Immature natural killer cell (primary cell): Measurements from ENCODE around the gene RPL29. TPM values are rescaled to one million over a fixed set of nuclear protein-coding genes. Genes with fewer than 3 reads are reported as not detected.
"Not testable (repeated sequence)": the region's sequence is repeated elsewhere in the genome, so short reads cannot be mapped to it uniquely, and the experiment has no call there.

Source experiments
- DNase-seq, 3 donors: peaks; one replicate each; pipeline ENCODE4 v3.0.0; 2022; ENCODE audit warnings: mixed read lengths in 1 of 3
- H3K27ac Mint-ChIP-seq, 6 donors: one replicate each; pipeline ENCODE4 v1.8.0; 2020; ENCODE audit warnings: mixed read lengths in 6 of 6, mild to moderate bottlenecking in 5 of 6, inconsistent platforms in 4 of 6, moderate library complexity in 3 of 6
- H3K27me3 Mint-ChIP-seq, 3 donors: one replicate each; pipeline ENCODE4 v1.8.0; 2020 to 2021; ENCODE audit warnings: low read depth in 3 of 3, mild to moderate bottlenecking in 3 of 3, mixed read lengths in 3 of 3, moderate library complexity in 3 of 3, inconsistent platforms in 1 of 3
- H3K36me3 Mint-ChIP-seq, 3 donors: one replicate each; pipeline ENCODE4 v1.8.0; 2020; ENCODE audit warnings: mixed read lengths in 3 of 3, inconsistent platforms in 2 of 3, mild to moderate bottlenecking in 2 of 3
- H3K4me1 Mint-ChIP-seq, 2 donors: one replicate each; pipeline ENCODE4 v1.8.0; 2020; ENCODE audit warnings: inconsistent platforms in 2 of 2, mild to moderate bottlenecking in 2 of 2, mixed read lengths in 2 of 2, moderate library complexity in 1 of 2
- H3K4me3 Mint-ChIP-seq, 5 donors: one replicate each; pipeline ENCODE4 v1.8.0; 2020; ENCODE audit warnings: mild to moderate bottlenecking in 5 of 5, mixed read lengths in 5 of 5, inconsistent platforms in 3 of 5, moderate library complexity in 3 of 5
- H3K9me3 Mint-ChIP-seq, 6 donors: one replicate each; pipeline ENCODE4 v1.8.0; 2020; ENCODE audit warnings: mild to moderate bottlenecking in 6 of 6, mixed read lengths in 6 of 6, inconsistent platforms in 4 of 6, moderate library complexity in 3 of 6
- polyA plus RNA-seq, 3 donors: library from polyadenylated mRNA; unstranded; fragments of 300-500 nt; fragmentation: Illumina TruSeq; gene quantifications; one replicate each; pipeline ENCODE4 v1.2.3, GENCODE V29; 2021

RPL29 gene
- 1,000 to 10,000 TPM in 1 of 3 donors, 100 to 1,000 TPM in 2; 501 to 1,073 (median 800) TPM for polyA plus RNA-seq

DNA sequence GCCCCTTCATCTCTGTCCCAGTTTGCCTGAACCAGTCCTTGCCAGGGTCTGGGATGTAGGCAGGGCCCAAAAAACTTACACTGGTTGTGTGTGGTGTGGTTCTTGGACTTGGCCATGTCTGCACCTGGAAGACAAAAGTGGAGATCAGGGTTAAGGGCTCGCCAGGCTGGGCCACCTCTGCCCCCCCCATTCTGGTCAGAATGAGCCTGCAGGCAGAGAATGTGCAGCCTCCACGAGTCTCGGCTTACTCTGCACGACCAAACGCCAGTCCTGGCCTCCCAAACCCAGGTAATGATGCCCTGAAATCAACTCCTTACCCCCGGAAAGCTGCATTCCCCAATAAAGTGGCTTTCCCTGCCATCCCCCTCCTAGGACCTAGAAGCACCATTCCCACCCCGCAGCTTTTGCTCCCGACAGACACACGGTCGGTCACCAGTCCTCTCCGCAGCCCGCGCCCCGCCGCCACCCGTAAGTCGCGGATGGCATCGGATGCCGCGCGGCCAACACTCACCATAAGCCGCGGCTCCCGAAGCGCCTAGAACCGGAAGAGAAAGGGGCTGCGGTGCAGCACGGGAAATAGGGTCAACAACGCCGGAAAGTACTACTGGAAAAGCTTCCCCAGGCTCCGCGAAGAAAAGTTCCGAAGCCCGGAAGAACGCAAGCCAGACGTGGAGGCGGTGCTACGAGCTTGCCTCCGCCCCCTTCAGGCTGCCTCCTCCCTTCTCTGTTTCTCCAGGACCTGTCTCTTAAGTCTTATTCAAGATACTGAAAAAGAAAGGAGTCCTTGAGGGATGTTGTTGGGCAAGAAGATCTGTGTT is at the start of gene RPL29:
TSS of gene RPL29 (minus strand) at position 550 of the 818 bp plus-strand sequence. CDS start at position 116, 434 bp downstream.
- peaks cover 0 to 17% (median 0%) of the 10 kb centered on the region in 3 donors for H3K36me3 Mint-ChIP-seq
- H3K4me1 Mint-ChIP-seq: peaks cover 38 to 39% of the 10 kb centered on the region in 2 donors
- H3K9me3 Mint-ChIP-seq: no peaks in the 10 kb centered on the region
- peak within 1 kb of the TSS; percentile 100 for H3K4me3 Mint-ChIP-seq
- peaks cover 3 to 4% (median 4%) of the 10 kb centered on the region in 3 donors for H3K27me3 Mint-ChIP-seq
- DNase-seq: peak; percentile 87 to 92 (median 91)
- H3K27ac Mint-ChIP-seq: peak within 1 kb of the TSS; percentile 96 to 100 (median 99)

- peaks cover 0 to 2% (median 0%) of the 10 kb centered on the region in 3 donors for H3K36me3 Mint-ChIP-seq
Observed at GRCh38 chr3:52044869-52045619, 49.3 kb upstream of the RPL29 start.

DNA sequence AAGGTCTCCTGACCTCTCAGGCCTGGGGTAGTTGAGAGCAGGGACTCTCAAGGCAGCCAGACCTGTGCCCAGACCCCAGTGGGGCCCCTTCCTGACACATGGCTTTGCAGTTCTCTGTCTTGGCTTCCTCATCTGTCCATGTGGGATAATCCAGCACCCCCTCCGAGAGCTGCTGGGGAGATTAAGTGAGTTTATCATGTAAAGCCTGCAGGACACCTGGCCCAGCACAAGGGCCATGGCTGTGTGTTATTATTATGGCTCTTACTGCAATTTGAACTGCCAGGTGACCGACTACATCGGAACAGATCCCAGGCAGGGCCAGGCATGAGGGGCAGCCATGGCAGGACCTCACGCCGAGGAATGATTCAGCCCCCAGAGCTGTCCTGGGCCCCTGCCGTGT is 48.1 kb upstream of the RPL29 start:
- Mint-ChIP-seq H3K9me3 (no peaks in the 10 kb centered on the region), H3K4me1 (peaks cover 0 to under 1% of the 10 kb centered on the region in 2 donors), H3K36me3 (no peaks in the 10 kb centered on the region), H3K27ac (no peak overlapping the region), H3K4me3 (no peak overlapping the region), H3K27me3 (peaks cover 2 to 4% (median 2%) of the 10 kb centered on the region in 3 donors)
- no peak for DNase-seq

More at GRCh38 chr3:52044869-52045619, 49.3 kb upstream of the RPL29 start:
- Mint-ChIP-seq H3K27me3 (peaks cover 2 to 6% (median 4%) of the 10 kb centered on the region in 3 donors), H3K27ac (peak overlapping the region in 4 of 6 donors; percentile 45 to 85 (median 56)), H3K4me1 (peaks cover 8 to 11% of the 10 kb centered on the region in 2 donors), H3K4me3 (no peak overlapping the region), H3K9me3 (no peaks in the 10 kb centered on the region)
- no peak for DNase-seq

DNA sequence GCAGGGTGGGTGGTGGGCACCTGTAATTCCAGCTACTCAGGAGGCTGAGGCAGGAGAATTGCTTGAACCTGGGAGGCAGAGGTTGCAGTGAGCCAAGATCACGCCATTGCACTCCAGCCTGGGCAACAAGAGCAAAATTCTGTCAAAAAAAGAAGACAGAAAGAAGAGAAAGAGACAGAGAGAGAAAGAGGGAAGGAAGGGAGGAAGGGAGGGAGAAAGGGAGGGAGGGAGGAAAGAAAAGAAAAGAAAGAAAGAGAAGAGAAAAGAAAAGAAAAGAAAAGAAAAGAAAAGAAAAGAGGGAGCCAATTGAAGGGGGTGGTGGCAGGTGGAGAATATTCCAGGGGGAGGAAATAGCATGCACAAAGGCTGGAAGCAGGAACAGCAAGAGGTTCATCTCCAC is 47.3 kb upstream of the RPL29 start:
- not testable (repeated sequence) for H3K4me1 Mint-ChIP-seq

DNA sequence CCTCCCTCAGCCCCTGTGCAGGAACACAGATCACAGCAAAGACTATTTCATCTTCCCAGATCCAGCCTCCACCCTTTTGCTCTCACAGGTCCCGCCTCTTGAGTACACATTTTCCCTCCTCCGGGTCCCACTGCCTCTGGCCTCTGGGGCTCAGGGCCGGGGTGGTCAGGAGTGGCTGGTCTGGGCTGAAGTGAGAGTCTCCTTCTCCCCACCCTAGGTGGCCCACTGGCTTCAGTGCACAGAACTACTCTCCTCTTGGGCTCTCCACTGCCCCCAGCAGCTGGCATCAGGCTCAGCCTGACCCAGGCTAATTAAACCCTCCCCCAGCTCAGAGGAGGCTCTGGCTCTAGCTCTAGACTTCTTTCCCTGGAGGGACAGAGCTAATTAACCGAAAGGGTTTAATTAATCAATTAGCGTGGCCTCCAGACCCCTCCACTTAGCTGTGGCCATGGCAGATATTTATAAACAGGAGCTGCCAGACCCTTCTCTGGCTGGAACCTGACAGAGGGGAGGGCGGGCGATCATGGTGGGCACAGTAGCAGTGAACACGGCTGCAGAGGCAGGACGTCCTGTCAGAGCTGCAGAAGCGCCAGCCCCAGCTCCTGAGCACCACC is 45.5 kb upstream of the RPL29 start:
- no peak overlapping the region for H3K27ac Mint-ChIP-seq
- H3K27me3 Mint-ChIP-seq: peaks cover 1 to 2% (median 2%) of the 10 kb centered on the region in 3 donors
- H3K4me1 Mint-ChIP-seq: no peaks in the 10 kb centered on the region
- no peaks in the 10 kb centered on the region for H3K9me3 Mint-ChIP-seq
- no peaks in the 10 kb centered on the region for H3K36me3 Mint-ChIP-seq
- no peak overlapping the region for H3K4me3 Mint-ChIP-seq
- no peak for DNase-seq

More for the DNA sequence above, 47.3 kb upstream of the RPL29 start:
- not testable (repeated sequence) for H3K27me3 Mint-ChIP-seq, H3K9me3 Mint-ChIP-seq, DNase-seq, H3K36me3 Mint-ChIP-seq, H3K4me3 Mint-ChIP-seq
- H3K27ac Mint-ChIP-seq: peak overlapping the region in 1 of 6 donors; percentile 79

- H3K27me3 Mint-ChIP-seq: peaks cover 1 to 2% (median 2%) of the 10 kb centered on the region in 3 donors
- H3K27ac Mint-ChIP-seq: no peak overlapping the region
- no peaks in the 10 kb centered on the region for H3K4me1 Mint-ChIP-seq
- no peaks in the 10 kb centered on the region for H3K9me3 Mint-ChIP-seq
- DNase-seq: no peak
- H3K4me3 Mint-ChIP-seq: no peak overlapping the region
- H3K36me3 Mint-ChIP-seq: no peaks in the 10 kb centered on the region
Observed at GRCh38 chr3:52040600-52040999, 44.9 kb upstream of the RPL29 start.

DNA sequence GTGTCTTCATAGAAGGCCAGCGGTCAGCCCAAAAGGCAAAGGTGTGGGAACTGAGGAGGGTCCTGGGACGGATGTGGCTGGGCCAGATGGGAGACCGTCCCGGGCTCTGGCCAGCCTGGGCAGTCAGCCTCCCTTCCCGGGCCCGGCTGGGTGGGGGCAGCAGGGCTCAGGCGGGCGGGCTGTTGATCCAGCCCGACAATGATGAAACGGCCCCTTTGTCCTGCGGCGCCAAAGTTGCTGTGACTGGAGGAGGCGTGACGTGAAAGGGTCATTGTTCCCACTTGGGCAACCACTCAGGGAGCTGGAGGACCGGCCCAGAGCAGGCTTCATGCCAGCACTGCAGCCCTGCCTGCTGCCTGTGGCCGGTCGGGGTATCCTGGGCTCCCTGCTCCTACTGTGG is 44.2 kb upstream of the RPL29 start:
- no peak overlapping the region for H3K27ac Mint-ChIP-seq
- no peak overlapping the region for H3K4me3 Mint-ChIP-seq
- no peaks in the 10 kb centered on the region for H3K36me3 Mint-ChIP-seq
- peaks cover 1 to 2% (median 2%) of the 10 kb centered on the region in 3 donors for H3K27me3 Mint-ChIP-seq
- no peaks in the 10 kb centered on the region for H3K4me1 Mint-ChIP-seq
- no peaks in the 10 kb centered on the region for H3K9me3 Mint-ChIP-seq
- no peak for DNase-seq

DNA sequence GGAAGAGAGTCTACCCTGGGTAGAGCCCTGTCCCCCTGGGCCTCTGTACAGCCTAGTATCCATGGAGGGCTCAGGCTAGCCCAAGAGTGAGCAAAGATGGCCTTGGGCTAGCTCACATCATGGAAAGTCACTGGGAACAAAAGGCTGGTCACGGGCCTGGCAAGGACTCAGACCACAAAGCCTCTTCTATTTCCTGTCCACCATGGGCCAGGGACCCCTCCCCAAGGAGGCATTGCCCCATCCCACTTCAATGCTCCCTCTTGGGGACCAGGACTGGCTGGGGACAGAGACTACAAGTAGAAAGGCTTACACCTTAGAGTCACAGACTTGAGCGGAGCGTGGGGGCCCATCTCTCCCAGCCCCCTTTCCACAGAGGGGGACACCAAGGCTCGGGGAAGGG is 43.7 kb upstream of the RPL29 start:
- DNase-seq: no peak
- Mint-ChIP-seq H3K27me3 (peaks cover 2 to 3% (median 2%) of the 10 kb centered on the region in 3 donors), H3K4me1 (no peaks in the 10 kb centered on the region), H3K36me3 (no peaks in the 10 kb centered on the region), H3K27ac (peak overlapping the region in 1 of 6 donors; percentile 49), H3K4me3 (no peak overlapping the region), H3K9me3 (no peaks in the 10 kb centered on the region)

- no peaks in the 10 kb centered on the region for H3K36me3 Mint-ChIP-seq
- no peak overlapping the region for H3K27ac Mint-ChIP-seq
- no peak overlapping the region for H3K4me3 Mint-ChIP-seq
- H3K9me3 Mint-ChIP-seq: no peaks in the 10 kb centered on the region
- no peaks in the 10 kb centered on the region for H3K4me1 Mint-ChIP-seq
- peaks cover 0 to 3% (median 2%) of the 10 kb centered on the region in 3 donors for H3K27me3 Mint-ChIP-seq
- DNase-seq: no peak
Observed at GRCh38 chr3:52038227-52038626, 42.5 kb upstream of the RPL29 start.

DNA sequence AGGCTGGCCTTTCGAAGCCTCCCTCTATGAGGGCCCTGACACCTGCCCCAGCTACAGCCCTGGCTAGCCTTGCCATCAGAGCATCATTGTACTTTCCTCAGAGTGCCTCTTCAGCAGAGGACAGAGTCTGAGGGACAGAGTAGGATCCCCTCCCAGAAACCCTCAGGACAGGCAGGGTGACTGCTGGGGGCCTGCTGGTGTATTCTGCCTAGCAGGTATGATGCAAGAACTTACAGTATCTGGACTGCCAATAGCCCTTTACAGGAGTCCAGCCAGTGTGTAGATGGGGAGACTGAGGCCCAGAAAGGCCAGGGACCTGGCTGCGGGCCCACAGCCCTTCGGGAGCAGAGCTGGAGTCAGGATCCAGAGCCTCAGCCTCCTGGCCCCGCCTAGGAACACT is 41.6 kb upstream of the RPL29 start:
- H3K27ac Mint-ChIP-seq: no peak overlapping the region
- H3K4me3 Mint-ChIP-seq: no peak overlapping the region
- DNase-seq: no peak
- no peaks in the 10 kb centered on the region for H3K9me3 Mint-ChIP-seq
- no peaks in the 10 kb centered on the region for H3K4me1 Mint-ChIP-seq
- no peaks in the 10 kb centered on the region for H3K36me3 Mint-ChIP-seq
- H3K27me3 Mint-ChIP-seq: peaks cover 0 to 3% (median 2%) of the 10 kb centered on the region in 3 donors

DNA sequence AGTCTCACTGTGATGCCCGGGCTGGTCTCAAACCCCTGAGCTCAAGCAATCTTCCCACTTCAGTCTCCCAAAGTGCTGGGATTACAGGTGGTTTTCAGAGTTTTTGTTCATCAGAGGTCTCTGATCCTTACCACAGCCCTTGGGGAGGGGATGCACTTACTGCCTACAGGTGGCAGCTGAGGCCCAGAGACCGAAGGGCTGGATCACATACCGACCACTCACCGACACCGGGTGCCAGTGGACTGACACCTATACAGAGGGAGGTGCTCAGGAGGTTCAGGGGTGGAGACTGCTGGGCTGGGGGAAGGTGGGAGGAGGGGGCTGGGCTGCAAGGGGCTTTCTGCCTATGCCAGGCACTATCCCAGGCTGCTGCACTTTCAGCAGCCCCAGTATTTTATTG is 41.1 kb upstream of the RPL29 start:
- Mint-ChIP-seq H3K27me3 (peaks cover 0 to 2% (median 0%) of the 10 kb centered on the region in 3 donors), H3K27ac (no peak overlapping the region), H3K9me3 (no peaks in the 10 kb centered on the region), H3K4me3 (no peak overlapping the region), H3K4me1 (no peaks in the 10 kb centered on the region), H3K36me3 (no peaks in the 10 kb centered on the region)
- DNase-seq: no peak

DNA sequence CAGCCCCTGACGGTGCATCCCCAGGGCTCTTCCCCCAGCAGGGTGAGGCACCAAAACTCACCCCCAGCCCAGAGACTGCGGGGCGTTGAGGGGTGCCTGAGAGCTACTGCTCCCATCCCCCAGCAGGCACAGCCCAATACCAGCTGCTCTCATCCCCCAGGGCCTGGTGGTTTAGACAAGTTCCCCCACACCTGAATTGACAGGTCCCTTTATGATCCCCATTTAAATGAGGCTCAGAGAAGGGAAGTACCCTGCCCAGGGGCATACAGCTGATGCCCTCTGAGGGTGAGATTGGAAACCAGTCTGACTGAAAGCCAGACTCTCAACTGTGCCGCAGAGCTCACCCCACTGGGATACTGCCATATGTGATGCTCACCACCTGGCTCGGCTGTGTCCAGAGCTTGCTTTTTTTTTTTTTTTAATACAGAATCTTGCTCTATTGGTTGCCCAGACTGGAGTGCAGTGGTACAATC is 40.6 kb upstream of the RPL29 start:
- no peaks in the 10 kb centered on the region for H3K36me3 Mint-ChIP-seq
- no peak for DNase-seq
- H3K27ac Mint-ChIP-seq: no peak overlapping the region
- peaks cover 0 to 1% (median 0%) of the 10 kb centered on the region in 3 donors for H3K27me3 Mint-ChIP-seq
- no peaks in the 10 kb centered on the region for H3K9me3 Mint-ChIP-seq
- H3K4me1 Mint-ChIP-seq: no peaks in the 10 kb centered on the region
- H3K4me3 Mint-ChIP-seq: no peak overlapping the region

DNA sequence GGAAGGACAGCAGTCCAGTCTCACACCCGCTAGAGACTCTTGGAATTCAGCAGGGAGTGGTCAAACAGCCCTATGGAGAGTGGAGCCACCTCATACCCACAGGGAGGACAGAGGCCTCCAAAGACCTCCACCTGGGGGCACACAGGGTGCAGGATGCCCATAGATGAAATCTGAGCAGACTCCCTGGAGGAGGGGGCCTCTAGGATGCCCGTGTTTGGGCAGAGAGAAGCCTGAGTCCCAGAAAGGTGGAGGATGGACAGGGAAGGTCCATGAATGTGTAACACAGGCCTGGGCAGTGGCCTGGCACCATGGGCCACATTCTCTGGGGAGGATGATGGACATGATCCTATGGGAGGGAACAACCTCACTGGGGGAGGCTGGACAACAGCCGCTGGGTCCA is 39.0 kb upstream of the RPL29 start:
- H3K27me3 Mint-ChIP-seq: peaks cover 0 to 1% (median 0%) of the 10 kb centered on the region in 3 donors
- no peak overlapping the region for H3K4me3 Mint-ChIP-seq
- DNase-seq: no peak
- H3K9me3 Mint-ChIP-seq: no peaks in the 10 kb centered on the region
- H3K27ac Mint-ChIP-seq: no peak overlapping the region
- no peaks in the 10 kb centered on the region for H3K36me3 Mint-ChIP-seq
- H3K4me1 Mint-ChIP-seq: no peaks in the 10 kb centered on the region
